GM18861 (cell line): ENCODE data around the gene ASPHD2.

Experiments
- ATAC-seq: cut with Tn5 transposase; IDR thresholded peaks from one replicate; pipeline ENCODE4 v1.9.1; 2021; ENCODE audit not compliant: unreplicated experiment

The ASPHD2 gene

DNA sequence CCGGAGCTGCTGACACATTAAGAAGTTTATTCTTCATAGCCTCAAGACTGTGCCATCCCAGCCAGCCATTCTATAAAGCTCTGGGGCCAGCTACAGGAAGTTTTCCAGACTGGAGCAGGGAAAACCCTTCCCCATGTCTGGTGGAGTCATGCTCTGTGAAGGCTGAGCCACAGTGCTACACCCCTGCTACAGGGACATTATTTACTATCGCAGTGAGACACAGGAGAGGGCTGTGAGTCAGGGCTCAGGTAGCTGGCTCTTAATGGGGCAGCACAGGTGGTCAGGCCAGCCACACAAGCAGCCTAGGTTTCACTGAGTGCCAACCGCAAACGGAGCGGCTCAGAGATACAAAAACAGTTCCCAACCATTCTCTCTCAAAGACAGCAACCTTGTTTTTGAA lies 42.5 kb downstream of the ASPHD2 start:
- no peak for ATAC-seq

GRCh38 chr22:26474682-26475081 lies 45.6 kb downstream of the ASPHD2 start:
- ATAC-seq: no peak

DNA sequence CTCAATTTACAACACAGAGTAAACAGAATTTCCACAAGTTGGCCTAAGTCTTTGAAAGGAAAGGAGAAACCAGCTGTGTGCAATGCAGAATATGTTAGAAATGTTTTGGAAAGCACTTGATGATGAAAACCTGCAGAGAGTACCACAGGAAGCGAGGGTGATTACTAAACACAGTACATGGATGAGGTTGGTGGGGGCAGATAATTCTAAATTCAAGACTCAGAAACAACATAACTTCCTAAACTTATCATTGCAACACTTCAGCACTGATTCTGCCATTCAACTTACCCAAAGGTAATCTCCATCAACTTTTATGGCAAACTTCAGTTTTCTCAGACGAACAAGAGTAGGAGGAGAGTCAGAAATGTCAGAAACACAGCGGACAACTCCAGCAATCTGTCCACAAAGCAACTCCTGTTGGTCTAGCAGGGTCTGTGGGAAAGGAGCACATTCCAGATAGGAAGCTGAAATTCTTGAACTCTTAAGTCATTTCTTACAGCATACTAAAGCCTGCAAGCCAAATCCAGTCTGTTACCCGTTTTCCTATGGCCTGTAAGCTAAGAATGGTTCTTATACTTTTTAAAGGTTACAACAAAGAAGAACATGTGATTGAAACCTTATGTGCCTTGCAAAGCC lies 47.8 kb downstream of the ASPHD2 start:
- ATAC-seq: no peak

GRCh38 chr22:26477341-26477731 lies 48.3 kb downstream of the ASPHD2 start:
- no peak for ATAC-seq

DNA sequence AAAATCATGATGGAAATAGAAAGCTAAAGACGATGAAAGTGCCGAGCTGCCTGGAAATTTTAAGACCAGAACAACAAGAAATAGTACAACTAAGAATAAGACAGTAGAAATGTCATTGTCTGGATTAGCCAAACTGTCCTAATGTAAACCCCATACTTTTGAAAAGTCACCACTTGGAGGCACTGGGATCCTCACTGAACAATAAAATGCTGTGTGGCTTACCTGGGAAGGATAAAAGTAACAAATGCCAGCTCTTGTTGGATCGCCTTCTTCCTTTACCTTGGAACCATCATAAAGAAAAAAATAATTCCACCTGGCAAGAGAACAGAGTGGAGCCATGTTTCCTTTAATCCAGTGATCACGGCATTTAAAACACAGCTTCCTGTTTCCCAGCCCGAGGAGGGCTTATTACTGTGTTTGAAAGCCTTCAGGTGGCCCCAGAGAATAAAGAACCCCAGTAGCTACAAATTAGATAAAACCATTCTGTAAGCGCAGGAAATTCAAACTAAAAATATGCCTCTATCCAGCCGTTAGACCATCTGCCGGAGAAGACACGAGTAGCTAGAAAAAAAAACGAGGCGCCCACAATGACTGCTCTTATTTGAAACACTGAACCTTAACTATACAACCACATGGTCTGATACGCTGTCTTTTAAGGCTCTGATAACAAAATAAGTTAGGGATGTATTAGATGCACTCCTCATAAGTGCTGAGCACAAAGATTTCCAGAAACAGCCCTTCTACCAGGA lies 50.2 kb downstream of the ASPHD2 start:
- no peak for ATAC-seq

GRCh38 chr22:26479792-26480610 lies 50.9 kb downstream of the ASPHD2 start:
- no peak for ATAC-seq

DNA sequence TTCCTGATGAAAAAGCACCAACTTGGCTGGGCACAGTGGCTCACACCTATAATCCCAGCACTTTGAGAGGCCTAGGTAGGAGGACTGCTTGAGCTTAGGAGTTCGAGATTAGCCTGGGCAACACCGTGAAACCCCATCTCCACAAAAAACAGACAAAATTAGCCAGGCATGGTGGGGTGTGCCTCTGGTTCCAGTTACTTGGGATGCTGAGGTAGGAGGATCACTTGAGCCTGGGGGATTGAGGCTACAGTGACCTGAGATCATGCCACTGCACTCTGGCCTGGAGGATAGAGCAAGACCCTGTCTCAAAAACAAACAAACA lies 51.5 kb downstream of the ASPHD2 start:
- ATAC-seq: no peak

DNA sequence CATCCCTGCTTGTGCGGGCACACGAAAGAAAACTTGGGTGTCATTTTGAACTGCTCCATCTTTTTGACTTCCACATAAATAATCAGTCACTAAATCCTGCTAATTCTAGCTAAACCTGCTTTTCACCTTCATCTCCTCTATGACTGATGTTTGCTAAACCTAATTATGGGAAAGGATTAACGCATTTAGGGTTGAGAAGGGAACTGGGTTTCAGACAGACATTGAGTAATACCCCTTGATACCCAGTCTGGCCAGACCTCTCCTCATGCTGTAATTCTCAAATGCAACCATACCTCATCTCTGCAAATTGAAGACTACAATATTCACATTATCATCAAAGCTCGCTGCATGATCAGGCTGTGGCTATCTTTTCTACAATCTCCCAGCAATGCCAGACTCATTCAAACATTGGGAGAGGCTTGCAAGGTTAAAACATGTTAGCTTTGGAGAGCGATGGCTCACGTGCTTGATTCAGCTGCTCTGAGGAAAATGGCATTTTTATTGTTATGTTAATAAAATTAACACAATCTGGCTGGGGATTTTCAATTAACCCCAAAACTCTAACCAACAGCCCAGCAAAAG lies 52.1 kb downstream of the ASPHD2 start:
- ATAC-seq: no peak

GRCh38 chr22:26481694-26482093 lies 52.6 kb downstream of the ASPHD2 start:
- no peak for ATAC-seq

GRCh38 chr22:26482161-26482560 lies 53.1 kb downstream of the ASPHD2 start:
- no peak for ATAC-seq

- ATAC-seq: no peak
These were observed 54.0 kb downstream of the ASPHD2 start for GRCh38 chr22:26483043-26483438.

DNA sequence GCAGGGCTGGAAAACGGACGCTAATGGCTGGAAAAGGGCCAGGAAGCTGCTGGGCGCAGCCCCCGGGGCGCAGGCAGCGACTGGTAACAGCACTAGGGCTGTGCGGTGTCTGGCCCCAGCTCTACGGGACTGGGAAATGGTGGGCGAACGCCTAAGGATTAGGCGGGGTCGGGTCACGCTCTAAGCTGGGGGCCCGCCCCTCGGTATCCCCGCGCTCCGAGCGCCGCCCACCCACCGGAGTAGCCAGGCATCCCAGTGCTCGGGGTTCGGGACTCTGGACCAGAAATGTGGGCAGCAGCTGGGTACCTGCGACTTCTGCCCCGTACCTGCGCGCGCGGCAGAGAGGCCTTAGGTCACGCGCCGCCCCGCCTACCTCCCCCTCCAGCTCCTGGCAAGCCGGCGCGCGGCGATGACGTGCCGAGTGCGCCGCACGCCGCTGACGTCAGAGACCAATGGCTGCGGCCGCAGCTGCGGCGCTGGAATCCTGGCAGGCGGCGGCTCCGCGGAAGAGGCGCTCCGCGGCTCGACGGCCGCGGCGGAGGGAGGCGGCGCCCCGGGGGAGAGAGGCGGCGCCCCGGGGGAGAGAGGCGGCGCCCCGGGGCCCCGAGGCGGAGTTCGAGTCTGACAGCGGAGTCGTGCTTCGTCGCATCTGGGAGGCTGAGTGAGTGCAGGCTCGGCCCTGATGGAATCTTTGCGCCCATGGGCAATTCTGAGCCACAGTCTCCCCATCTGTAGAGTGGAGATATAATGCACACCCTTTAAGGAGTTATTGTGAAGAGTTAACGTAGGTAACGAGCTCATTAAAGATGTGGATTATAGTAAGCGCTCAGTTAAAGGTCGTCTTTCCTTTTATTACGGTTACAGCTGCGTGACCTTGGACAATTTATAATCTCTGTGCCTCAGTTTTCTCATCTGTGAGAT lies 54.6 kb downstream of the ASPHD2 start, which contains the start of the genes HPS4 and SRRD:
HPS4 (minus strand) TSS at position 345 of the 921 bp plus-strand sequence. CDS start 2,021 bp downstream, outside the sequence.
SRRD (plus strand) TSS at position 439 of the 921 bp plus-strand sequence; CDS start at position 453, 14 bp downstream.
- peak; percentile 46 for ATAC-seq

- peak; percentile 13 for ATAC-seq
These were observed 55.3 kb downstream of the ASPHD2 start for GRCh38 chr22:26484360-26484706.

GRCh38 chr22:26485013-26485412 lies 56.0 kb downstream of the ASPHD2 start:
- ATAC-seq: no peak

- ATAC-seq: no peak
These were observed 56.8 kb downstream of the ASPHD2 start for GRCh38 chr22:26485806-26486390.

DNA sequence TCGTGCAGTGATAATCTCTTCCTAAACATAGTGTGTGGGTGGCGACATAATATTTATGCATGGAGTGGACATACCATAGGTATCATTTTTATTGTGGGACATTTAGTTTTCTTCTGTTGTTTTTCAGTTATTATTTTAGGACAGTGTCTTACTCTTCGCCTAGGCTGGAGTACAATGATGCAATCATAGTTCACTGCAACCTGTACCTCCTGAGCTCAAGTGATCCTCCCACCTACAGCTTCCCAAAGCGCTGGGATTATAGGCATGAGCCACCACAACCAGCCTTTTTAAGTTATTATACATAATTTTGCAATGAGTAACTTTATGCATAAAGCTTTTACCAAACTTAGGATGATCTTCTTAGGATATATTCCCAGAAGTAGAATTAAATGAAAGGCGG lies 57.3 kb downstream of the ASPHD2 start:
- no peak for ATAC-seq

DNA sequence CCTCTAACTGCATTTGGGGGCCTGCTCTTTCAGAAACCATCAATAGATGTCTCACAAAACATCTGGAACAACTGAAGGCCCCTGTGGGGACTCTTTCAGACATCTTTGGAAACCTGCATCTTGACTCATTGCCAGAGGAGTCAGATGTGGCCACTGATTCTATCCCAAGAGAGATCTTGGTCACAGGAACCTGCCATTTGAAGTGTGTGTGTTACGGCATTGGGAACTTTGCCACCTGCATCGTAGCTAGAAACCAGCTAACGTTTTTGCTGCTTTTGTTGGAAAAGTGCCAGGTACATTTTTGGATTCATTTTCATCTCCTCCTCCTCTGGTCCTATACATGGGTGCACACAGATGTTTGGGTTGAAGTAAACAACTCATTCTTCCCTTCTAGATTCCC lies 58.9 kb downstream of the ASPHD2 start:
- ATAC-seq: no peak

GRCh38 chr22:26489447-26490036 lies 60.5 kb downstream of the ASPHD2 start:
- ATAC-seq: no peak

- no peak for ATAC-seq
These were observed 63.2 kb downstream of the ASPHD2 start for GRCh38 chr22:26492220-26492619.

GRCh38 chr22:26494506-26494905 lies 65.4 kb downstream of the ASPHD2 start:
- no peak for ATAC-seq
